ENCODE data around the gene PDIA6.

- TF ChIP-seq CTCF (IDR thresholded peaks at IDR 0.05; ENCODE audit: low read depth, low read length) (no peak), EZH2phosphoT487 (IDR thresholded peaks at IDR 0.05; ENCODE audit: low read depth) (no peak)
Measured at GRCh38 chr2:10780491-10780820, 32.1 kb downstream of the PDIA6 start.

All from OCI-LY3 (cell line).